Eye (tissue), 1 donor: ENCODE results near the gene ATP13A4.

Source experiments
- DNase-seq: peaks from one replicate; pipeline ENCODE4 v3.0.0-alpha.2; 2015

ATP13A4 gene

DNA sequence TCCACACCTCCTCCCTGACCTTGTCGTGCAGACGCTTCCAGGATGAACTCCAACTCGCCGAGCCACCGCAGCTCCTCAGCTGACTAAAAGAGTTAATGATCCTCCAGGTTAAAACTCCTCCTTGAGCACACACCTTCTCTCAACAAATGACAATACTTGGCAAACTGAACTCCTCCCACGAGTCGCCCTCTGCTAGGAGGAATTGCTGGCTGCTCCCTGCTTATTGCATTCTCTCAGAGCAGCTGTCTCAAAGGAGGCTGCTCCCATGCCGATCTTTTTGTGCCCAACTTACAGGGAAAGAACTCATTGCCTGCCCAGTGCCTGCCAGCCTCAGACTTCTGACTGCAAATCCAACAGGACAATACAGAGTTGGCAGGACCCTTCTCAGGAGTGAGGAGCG is at the start of gene ATP13A4:
Gene ATP13A4 (minus strand): TSS at position 85 of the 400 bp plus-strand sequence. CDS start 96 bp downstream, outside the sequence.
- DNase-seq, result no peak

DNA sequence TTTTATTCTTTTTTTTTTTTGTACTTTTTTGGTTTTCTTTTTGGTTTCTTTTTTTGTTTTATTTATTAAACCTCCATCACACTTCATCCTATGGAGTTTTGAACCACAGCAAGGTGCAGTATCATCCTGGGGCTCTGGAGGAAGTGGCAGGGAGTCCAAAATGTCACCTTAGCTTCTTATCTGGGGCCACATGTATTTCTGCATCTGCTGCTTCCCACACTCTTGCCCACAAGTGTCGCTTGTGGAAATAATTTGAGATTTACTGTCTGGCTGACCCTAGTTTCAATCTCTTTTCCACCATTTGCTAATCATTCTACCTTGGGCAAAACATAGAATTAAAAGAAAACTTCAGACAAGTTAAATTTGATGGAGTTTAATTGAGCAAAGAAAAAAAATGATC is 44.7 kb upstream of the ATP13A4 start:
- no peak for DNase-seq

GRCh38 chr3:193598202-193598601 is 43.5 kb upstream of the ATP13A4 start:
- DNase-seq, result no peak

GRCh38 chr3:193595939-193596487 is 41.3 kb upstream of the ATP13A4 start:
- no peak for DNase-seq

DNA sequence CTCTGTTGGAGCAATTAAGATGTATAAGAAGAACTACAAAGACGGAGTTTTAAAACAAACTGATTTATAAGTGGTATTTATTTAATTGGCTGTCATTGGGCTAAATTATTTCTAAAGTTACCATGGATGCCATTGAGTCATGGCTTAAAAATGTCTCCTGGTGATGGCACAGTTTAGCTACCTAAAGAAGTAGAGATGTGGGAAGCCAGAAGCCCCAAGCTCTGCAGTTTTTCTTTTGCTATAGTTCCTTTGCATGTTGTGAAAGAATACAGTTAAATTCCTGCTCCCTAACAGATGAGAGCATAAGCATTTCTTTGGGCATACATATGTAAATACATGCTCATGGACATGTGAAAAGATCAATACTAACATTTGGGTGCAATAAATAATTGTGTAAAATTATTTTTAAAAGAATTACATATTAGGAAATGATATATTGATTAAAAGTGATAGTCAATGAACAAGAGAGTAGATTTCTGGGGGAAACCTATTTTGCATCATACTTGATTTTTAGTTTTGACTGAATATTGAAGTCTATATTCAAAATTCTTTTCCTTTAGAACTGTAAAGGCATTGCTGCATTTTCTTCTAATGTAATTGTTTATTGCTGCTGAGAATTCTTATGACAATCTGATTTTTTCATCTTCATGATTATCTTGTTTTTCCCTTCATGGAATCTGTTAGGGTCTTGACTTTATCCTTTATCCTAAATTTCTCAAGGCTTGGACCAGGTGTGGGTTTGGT is 40.4 kb upstream of the ATP13A4 start:
- DNase-seq, result peak; percentile 3

- peak; percentile 80 for DNase-seq
Measured at GRCh38 chr3:193593668-193594030, 39.0 kb upstream of the ATP13A4 start.

DNA sequence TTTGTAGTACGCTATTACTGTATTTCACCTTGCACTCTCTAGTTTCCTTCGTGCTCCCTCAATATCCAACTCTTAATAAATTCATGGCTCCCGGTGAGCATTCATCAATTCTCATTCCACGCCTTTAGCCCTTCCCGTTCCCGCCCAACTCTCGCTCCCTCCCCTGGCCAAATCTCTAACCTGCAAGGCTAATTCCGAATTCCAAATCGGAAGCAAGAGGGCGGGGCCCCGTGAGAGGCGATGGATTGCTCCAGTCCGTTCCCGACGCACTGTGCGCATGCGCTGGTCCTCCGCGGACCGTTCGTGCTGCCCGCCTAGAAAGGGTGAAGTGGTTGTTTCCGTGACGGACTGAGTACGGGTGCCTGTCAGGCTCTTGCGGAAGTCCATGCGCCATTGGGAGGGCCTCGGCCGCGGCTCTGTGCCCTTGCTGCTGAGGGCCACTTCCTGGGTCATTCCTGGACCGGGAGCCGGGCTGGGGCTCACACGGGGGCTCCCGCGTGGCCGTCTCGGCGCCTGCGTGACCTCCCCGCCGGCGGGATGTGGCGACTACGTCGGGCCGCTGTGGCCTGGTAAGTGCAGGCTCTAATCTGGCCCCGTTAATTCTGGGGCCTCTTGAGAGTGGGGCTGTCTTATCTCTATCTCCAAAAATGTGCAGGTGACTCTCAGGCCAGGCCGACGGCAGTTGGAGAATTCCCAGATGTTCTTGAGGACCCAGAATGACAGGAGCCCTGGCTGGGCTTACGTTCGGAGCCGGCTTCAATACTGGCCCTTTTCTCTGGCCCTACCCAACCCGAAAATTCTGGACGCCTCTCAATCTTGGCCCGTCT is 38.4 kb upstream of the ATP13A4 start, which contains the start of gene OPA1:
Gene OPA1 (plus strand): TSS at position 368 of the 827 bp plus-strand sequence. CDS start 170 bp downstream, at position 538.
- peak; percentile 99 for DNase-seq

DNA sequence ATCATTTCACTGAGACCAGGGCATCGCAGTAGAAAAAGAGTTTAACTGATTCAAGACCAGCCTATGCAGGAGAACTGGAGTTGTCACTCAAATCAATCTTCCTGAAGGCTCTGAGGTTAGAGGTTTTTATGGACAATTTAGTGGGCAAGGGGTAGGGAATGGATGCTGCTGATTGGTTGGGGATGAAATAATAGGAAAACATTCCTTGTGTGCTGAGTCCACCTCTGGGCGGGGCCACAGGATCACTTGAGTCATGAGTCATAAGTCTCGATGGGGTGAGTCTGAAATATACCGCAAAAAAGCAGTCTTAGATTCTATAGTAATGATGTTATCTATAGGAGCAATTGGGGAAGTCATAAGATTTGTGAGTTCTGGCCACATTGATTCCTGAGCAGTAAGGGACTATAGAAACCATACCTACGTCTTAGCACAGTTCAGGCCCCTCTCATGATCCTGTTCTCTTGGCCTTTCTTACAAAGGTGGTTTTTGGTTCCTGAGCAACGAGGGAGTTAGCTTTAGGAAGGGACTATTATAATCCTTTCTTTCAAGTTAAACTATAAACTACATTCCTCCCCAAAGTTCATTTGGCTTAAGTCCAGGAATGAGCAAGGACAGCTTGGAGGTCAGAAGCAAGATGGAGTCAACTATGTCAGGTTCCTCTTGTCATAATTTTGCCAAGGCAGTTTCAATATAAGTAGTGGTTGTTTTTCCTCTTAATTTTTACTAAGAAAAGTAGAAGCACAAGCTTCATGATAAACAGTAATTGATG is 35.6 kb upstream of the ATP13A4 start:
- DNase-seq, result no peak

DNA sequence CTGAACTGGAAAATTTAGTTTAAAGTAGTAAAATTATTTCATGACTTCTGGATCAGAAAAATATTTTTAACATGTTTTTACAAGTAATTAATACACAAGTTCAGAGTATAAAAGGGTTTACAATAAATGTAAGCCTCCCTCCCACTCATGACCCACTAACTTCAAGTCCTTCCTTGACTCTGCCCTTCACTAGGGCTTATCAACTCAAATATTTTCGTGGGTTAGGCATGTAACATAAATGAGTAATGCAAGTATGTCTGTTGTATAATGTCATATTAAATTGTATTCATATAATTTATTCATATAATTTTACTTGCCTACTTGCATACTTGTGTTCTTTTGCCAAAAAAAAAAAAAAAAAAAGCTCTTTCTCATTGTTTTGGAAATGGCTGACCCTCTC is 34.9 kb upstream of the ATP13A4 start:
- DNase-seq, result no peak

DNA sequence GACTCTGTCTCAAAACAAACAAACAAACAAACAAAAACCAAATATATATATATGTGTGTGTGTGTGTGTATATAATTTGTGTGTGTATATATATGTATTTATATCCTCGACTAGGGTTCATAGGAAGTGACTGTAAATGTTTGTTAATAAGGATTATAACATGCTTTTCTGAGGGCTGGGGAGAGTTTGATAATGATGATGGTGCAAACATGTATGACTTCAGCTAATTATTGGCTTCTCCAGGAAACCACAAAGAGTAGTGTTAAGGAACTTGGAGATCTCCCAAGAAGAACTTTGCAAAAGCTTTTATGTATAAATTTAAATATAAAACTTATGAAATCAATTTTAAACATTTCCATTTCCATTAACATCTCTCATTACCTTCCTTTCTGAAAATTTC is 34.4 kb upstream of the ATP13A4 start:
- no peak for DNase-seq

GRCh38 chr3:193586526-193586925 is 31.8 kb upstream of the ATP13A4 start:
- no peak for DNase-seq

DNA sequence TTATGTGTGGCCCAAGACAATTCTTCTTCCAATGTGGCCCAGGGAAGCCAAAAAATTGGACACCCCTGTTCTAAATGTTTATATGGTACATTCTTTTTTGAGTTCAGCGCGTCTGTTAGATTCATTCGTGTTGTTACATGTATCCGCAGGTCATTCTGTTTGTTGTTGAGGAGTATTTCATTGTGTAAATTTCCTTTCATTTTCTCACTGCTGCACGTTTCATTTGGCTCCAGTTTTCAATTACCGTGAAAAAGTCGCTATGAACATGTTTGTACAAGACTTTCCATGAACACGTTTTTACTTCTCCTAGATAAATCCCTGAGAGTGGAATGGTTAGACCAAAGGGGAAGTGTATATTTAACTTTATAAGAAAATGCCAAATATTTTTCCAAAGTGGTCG is 30.8 kb upstream of the ATP13A4 start:
- no peak for DNase-seq

- DNase-seq, result no peak
Measured at GRCh38 chr3:193574488-193575070, 19.9 kb upstream of the ATP13A4 start.

- DNase-seq, result no peak
Measured at GRCh38 chr3:193573403-193574191, 18.9 kb upstream of the ATP13A4 start.

- peak; percentile 90 for DNase-seq
Measured at GRCh38 chr3:193572426-193572908, 17.8 kb upstream of the ATP13A4 start.

DNA sequence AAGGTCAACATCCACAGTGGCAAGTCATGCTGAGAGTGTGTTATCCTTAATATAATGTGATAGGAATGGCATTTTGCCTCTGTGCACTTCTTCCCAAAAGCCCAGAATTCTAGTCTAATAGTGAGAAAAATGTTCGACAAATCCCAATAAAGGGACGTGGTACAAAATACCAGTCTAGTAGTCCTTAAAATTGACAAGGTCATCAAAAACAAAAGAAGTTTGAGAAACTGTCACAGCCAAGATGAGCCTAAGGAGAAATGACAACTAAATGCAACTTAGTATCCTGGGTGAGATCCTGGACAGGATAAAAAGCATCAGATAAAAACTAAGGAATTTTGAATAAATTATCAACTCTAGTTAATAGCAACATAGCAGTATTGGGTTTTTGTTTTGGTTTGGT is 14.4 kb upstream of the ATP13A4 start:
- DNase-seq, result no peak

GRCh38 chr3:193564012-193564411 is 9.3 kb upstream of the ATP13A4 start:
- no peak for DNase-seq

GRCh38 chr3:193563426-193563825 is 8.7 kb upstream of the ATP13A4 start:
- no peak for DNase-seq

GRCh38 chr3:193560870-193561269 is 6.2 kb upstream of the ATP13A4 start:
- DNase-seq, result no peak

DNA sequence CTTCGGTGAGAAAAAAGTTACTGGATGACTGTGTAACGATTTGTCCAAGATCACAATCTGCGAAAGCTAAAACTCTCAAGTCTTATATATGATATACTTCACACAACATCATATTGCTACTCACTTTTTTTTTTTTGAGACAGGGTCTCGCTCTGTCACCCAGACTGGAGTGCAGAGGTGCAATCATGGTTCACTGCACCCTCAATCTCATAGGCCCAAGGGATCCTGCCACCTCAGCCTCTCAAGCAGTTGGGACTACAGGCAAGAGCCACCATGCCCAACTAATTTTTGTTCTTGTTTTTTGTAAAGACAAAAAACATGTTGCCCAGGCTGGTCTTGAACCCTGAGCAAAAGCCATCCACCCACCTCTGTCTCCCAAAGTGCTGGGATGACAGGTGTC is 5.4 kb upstream of the ATP13A4 start:
- no peak for DNase-seq

DNA sequence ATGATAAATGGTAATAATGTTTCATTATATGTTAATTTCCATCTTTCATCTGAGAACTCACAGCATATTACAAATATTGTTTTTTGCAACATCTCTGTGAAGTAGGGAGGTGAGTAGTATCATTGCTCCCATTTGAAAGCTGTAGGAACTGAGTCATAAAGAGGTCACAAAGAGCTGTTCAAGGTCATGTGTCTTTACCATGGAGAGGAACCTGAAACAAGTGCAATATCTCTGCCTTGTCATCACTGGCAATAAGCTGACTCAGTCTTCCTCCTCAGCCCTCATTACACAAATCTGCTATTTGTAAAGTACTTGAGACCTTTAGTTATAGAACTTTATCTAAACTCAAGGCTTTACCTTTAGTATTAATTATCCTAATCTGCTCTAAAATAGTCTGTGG is 4.4 kb upstream of the ATP13A4 start:
- no peak for DNase-seq

GRCh38 chr3:193556841-193557240 is 2.1 kb upstream of the ATP13A4 start:
- DNase-seq, result no peak
